Measurements from ENCODE around the gene RPS10. TPM values are rescaled to one million over a fixed set of nuclear protein-coding genes. Genes with fewer than 3 reads are reported as not detected.

RPS10 gene
- polyA plus RNA-seq, 3 donors: 645 to 2,603 (median 1,054) TPM

- H3K9me3 Mint-ChIP-seq: no peaks in the 10 kb centered on the region
- H3K4me3 ChIP-seq (replicated peaks in 1 of 3; ENCODE audit: low read depth in 2 of 3, low read length in 3 of 3): no peak overlapping the region
- H3K36me3 Mint-ChIP-seq: no peaks in the 10 kb centered on the region
- no peak overlapping the region for H3K27ac ChIP-seq (ENCODE audit: low read depth in 1 of 2, low read length in 2 of 2)
- no peaks in the 10 kb centered on the region for H3K4me1 ChIP-seq (ENCODE audit: control insufficient read depth in 1 of 2, insufficient read depth in 2 of 2, low read length in 2 of 2)
- no peaks in the 10 kb centered on the region for H3K36me3 ChIP-seq (replicated peaks in 1 of 2; ENCODE audit: control insufficient read depth in 1 of 2, insufficient read depth in 2 of 2, low read length in 2 of 2)
- no peak overlapping the region for H3K27ac Mint-ChIP-seq
- H2AFZ ChIP-seq (ENCODE audit: insufficient read depth, low read depth, low read length, poor library complexity, severe bottlenecking): no peak overlapping the region
- H3K79me2 ChIP-seq (ENCODE audit: insufficient read depth, low read length): no peaks in the 10 kb centered on the region
- no peak overlapping the region for H3K4me3 Mint-ChIP-seq
- intact Hi-C loops (cut with micrococcal nuclease): no loop called here
- DNase-seq: no peak
- 55% methylated on average over 2 of the region's 2 CpGs for WGBS (ENCODE audit: insufficient coverage)
- H4K20me1 ChIP-seq (ENCODE audit: insufficient read depth, low read length): no peaks in the 10 kb centered on the region
- H3K9ac ChIP-seq (ENCODE audit: insufficient read depth, low read length, poor library complexity, severe bottlenecking): no peak overlapping the region
- H3K27me3 ChIP-seq (ENCODE audit: control insufficient read depth in 2 of 2, insufficient read depth in 2 of 2, low read length in 2 of 2): no peaks in the 10 kb centered on the region
- no peaks in the 10 kb centered on the region for H3K9me3 ChIP-seq (replicated peaks in 1 of 2; ENCODE audit: control insufficient read depth in 1 of 2, insufficient read depth in 1 of 2, low read length in 2 of 2)
- TF ChIP-seq, protein P1, sequence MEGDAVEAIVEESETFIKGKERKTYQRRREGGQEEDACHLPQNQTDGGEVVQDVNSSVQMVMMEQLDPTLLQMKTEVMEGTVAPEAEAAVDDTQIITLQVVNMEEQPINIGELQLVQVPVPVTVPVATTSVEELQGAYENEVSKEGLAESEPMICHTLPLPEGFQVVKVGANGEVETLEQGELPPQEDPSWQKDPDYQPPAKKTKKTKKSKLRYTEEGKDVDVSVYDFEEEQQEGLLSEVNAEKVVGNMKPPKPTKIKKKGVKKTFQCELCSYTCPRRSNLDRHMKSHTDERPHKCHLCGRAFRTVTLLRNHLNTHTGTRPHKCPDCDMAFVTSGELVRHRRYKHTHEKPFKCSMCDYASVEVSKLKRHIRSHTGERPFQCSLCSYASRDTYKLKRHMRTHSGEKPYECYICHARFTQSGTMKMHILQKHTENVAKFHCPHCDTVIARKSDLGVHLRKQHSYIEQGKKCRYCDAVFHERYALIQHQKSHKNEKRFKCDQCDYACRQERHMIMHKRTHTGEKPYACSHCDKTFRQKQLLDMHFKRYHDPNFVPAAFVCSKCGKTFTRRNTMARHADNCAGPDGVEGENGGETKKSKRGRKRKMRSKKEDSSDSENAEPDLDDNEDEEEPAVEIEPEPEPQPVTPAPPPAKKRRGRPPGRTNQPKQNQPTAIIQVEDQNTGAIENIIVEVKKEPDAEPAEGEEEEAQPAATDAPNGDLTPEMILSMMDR (IDR thresholded peaks at IDR 0.05): no peak
- H3K27me3 Mint-ChIP-seq (ENCODE audit: low read depth in 3 of 3): peaks cover 3 to 7% (median 6%) of the 10 kb centered on the region in 3 donors
- no peaks in the 10 kb centered on the region for H3K4me1 Mint-ChIP-seq
- H3K4me2 ChIP-seq (replicated peaks; ENCODE audit: extremely low read depth, low read length, poor library complexity, severe bottlenecking): no peak overlapping the region
These were observed 31.5 kb upstream of the RPS10 start for GRCh38 chr6:34457382-34457741.

- H3K4me1 Mint-ChIP-seq: no peaks in the 10 kb centered on the region
- H3K27ac Mint-ChIP-seq: no peak overlapping the region
- Histone ChIP-seq H3K4me3 (replicated peaks in 1 of 3; ENCODE audit: low read depth in 2 of 3, low read length in 3 of 3) (no peak overlapping the region), H3K27me3 (ENCODE audit: control insufficient read depth in 2 of 2, insufficient read depth in 2 of 2, low read length in 2 of 2) (no peaks in the 10 kb centered on the region), H3K27ac (ENCODE audit: low read depth in 1 of 2, low read length in 2 of 2) (no peak overlapping the region), H3K4me1 (ENCODE audit: control insufficient read depth in 1 of 2, insufficient read depth in 2 of 2, low read length in 2 of 2) (no peaks in the 10 kb centered on the region), H2AFZ (ENCODE audit: insufficient read depth, low read depth, low read length, poor library complexity, severe bottlenecking) (no peak overlapping the region), H3K36me3 (replicated peaks in 1 of 2; ENCODE audit: control insufficient read depth in 1 of 2, insufficient read depth in 2 of 2, low read length in 2 of 2) (no peaks in the 10 kb centered on the region), H4K20me1 (ENCODE audit: insufficient read depth, low read length) (no peaks in the 10 kb centered on the region), H3K4me2 (replicated peaks; ENCODE audit: extremely low read depth, low read length, poor library complexity, severe bottlenecking) (no peak overlapping the region), H3K9ac (ENCODE audit: insufficient read depth, low read length, poor library complexity, severe bottlenecking) (no peak overlapping the region), H3K9me3 (replicated peaks in 1 of 2; ENCODE audit: control insufficient read depth in 1 of 2, insufficient read depth in 1 of 2, low read length in 2 of 2) (no peaks in the 10 kb centered on the region), H3K79me2 (ENCODE audit: insufficient read depth, low read length) (no peaks in the 10 kb centered on the region)
- H3K36me3 Mint-ChIP-seq: no peaks in the 10 kb centered on the region
- WGBS (ENCODE audit: insufficient coverage): no CpG with 5 or more reads among the region's 1 CpG
- intact Hi-C loops (cut with micrococcal nuclease): no loop called here
- TF ChIP-seq, protein P1 (IDR thresholded peaks at IDR 0.05): no peak
- H3K27me3 Mint-ChIP-seq (ENCODE audit: low read depth in 3 of 3): peaks cover 0 to 5% (median 3%) of the 10 kb centered on the region in 3 donors
- no peak for DNase-seq
- no peak overlapping the region for H3K4me3 Mint-ChIP-seq
- peaks cover 0 to 3% (median 2%) of the 10 kb centered on the region in 7 donors for H3K9me3 Mint-ChIP-seq
These were observed 30.0 kb upstream of the RPS10 start for GRCh38 chr6:34455831-34456230.

Data from CD14-positive monocyte (primary cell).